ENCODE results near the gene PHF2.

- TF ChIP-seq CTCF (IDR thresholded peaks at IDR 0.05 in 8 of 11, conservative IDR thresholded peaks at IDR 0.05 in 3 of 11) (no peak), POLR2AphosphoS5 (IDR thresholded peaks at IDR 0.05) (no peak)
Measured at GRCh38 chr9:93665128-93665636, 88.8 kb downstream of the PHF2 start.

All from spleen (tissue), 7 donors.